Panc1 (cell line): ENCODE measurements around the gene CPPED1. TPM values are rescaled to one million over a fixed set of nuclear protein-coding genes. Genes with fewer than 3 reads are reported as not detected.

Experiments used
- ATAC-seq: fragments of 200-7000 bp; cut with Tn5 transposase; 2 replicates; pipeline ENCODE4 v1.9.1; 2020; ENCODE audit warnings: mild to moderate bottlenecking, moderate library complexity
- BruUV-seq: library from RNA; stranded (reverse); fragments of 400-500 nt; replicated peaks from 2 replicates; lab custom pipeline; 2021; lab: Mats Ljungman, UMichigan
- CTCF ChIA-PET: fragments of 300-600 bp; sonication (Branson Sonifier 250); formaldehyde crosslinking; loops from one replicate; lab custom pipeline; 2022; ENCODE audit warnings: antibody characterized with exemption; lab: Charles Lee
- POLR2A ChIA-PET: fragments of 300-600 bp; sonication (Branson Sonifier 250); formaldehyde crosslinking; loops from one replicate; lab custom pipeline; 2022; ENCODE audit warnings: antibody characterized with exemption; lab: Charles Lee
- DNase-seq: peaks from one replicate; pipeline ENCODE4 v3.0.0-alpha.2; 2010; ENCODE audit warnings: low read depth, low spot score
- H3K27ac ChIP-seq: 2 replicates; pipeline ENCODE4 v1.5.1; 2011; ENCODE audit warnings: mild to moderate bottlenecking, low read length, inconsistent platforms
- H3K27me3 ChIP-seq: fragments of 200-500 bp; sonication (Bioruptor generic); 2 replicates; pipeline ENCODE4 v1.6.0; 2014; ENCODE audit warnings: low read length, inconsistent platforms; ENCODE audit not compliant: control insufficient read depth, insufficient read depth
- H3K36me3 ChIP-seq: fragments of 200-500 bp; sonication (Bioruptor generic); 2 replicates; pipeline ENCODE4 v1.5.1; 2014; ENCODE audit warnings: inconsistent platforms, mild to moderate bottlenecking, low read length, moderate library complexity; ENCODE audit not compliant: control insufficient read depth, insufficient read depth
- H3K4me1 ChIP-seq: 2 replicates; pipeline ENCODE4 v1.5.1; 2011; ENCODE audit warnings: inconsistent platforms, mild to moderate bottlenecking, low read length, moderate library complexity; ENCODE audit not compliant: control insufficient read depth, insufficient read depth
- H3K4me3 ChIP-seq, 2 experiments: 2 replicates each; pipeline ENCODE4 v1.5.1; 2011 to 2012; ENCODE audit warnings: low read depth in 2 of 2, low read length in 2 of 2, mild to moderate bottlenecking in 2 of 2, inconsistent platforms in 1 of 2, moderate library complexity in 1 of 2
- H3K9me3 ChIP-seq: fragments of 200-500 bp; sonication (Bioruptor generic); 2 replicates; pipeline ENCODE4 v1.5.1; 2014; ENCODE audit warnings: low read depth, mild to moderate bottlenecking, inconsistent platforms, low read length, moderate library complexity; ENCODE audit not compliant: control insufficient read depth, insufficient read depth
- CTCF ChIP-seq: fragments of 450-650 bp; IDR thresholded peaks from 2 replicates; pipeline ENCODE4 v1.5.1; 2017; ENCODE audit warnings: mild to moderate bottlenecking
- POLR2AphosphoS5 ChIP-seq: IDR thresholded peaks from 2 replicates; pipeline ENCODE4 v1.6.1; 2012; ENCODE audit warnings: mild to moderate bottlenecking, low read depth, low read length, moderate library complexity
- REST ChIP-seq, 2 experiments: IDR thresholded peaks; 2 replicates each; pipeline ENCODE4 v1.6.1; 2011 to 2012; ENCODE audit warnings: low read depth in 2 of 2, control low read depth in 1 of 2, low read length in 1 of 2, mild to moderate bottlenecking in 1 of 2, moderate library complexity in 1 of 2; ENCODE audit not compliant: insufficient read depth in 1 of 2
- SIN3A ChIP-seq: IDR thresholded peaks from 2 replicates; pipeline ENCODE4 v1.6.1; 2012; ENCODE audit warnings: low read depth, mild to moderate bottlenecking, low read length, moderate library complexity, borderline replicate concordance; ENCODE audit not compliant: insufficient read depth
- TCF7L2 ChIP-seq: IDR thresholded peaks from 2 replicates; pipeline ENCODE4 v1.6.1; 2011; ENCODE audit warnings: mild to moderate bottlenecking, low read depth, low read length, inconsistent platforms
- in situ Hi-C: cut with HindIII; loops from 2 replicates; pipeline ENCODE4 v1.10.0; 2016; ENCODE audit warnings: low sequenced_read_pairs, low pct_unique_long_range_greater_than_20kb
- intact Hi-C: fragments of 100-400 bp; cut with micrococcal nuclease; formaldehyde crosslinking; loops from one replicate; pipeline ENCODE4 v1.10.0; 2022; ENCODE audit not compliant: unreplicated experiment
- total RNA-seq: library from RNA; stranded (reverse); gene quantifications from one replicate; pipeline ENCODE4 v1.2.1, GENCODE V29; 2021; ENCODE audit not compliant: unreplicated experiment

The CPPED1 gene
- total RNA-seq, 1 experiment from 2014 or later = 12.5 TPM

- Histone ChIP-seq H3K36me3 (no peaks in the 10 kb centered on the region), H3K27me3 (no peaks in the 10 kb centered on the region), H3K9me3 (no peaks in the 10 kb centered on the region), H3K4me3 (no peak overlapping the region), H3K27ac (no peak overlapping the region), H3K4me1 (no peaks in the 10 kb centered on the region)
- ChIA-PET POLR2A (interaction anchor here (0.6 kb wide), 1 partner anchor 67 kb away, joined by 6 read pairs; no protein-coding TSS in a partner anchor), CTCF (no interaction called here)
- intact Hi-C loops (no loop called here), in situ Hi-C loops (no loop called here)
- no TSS peak for BruUV-seq
- DNase-seq (no peak), ATAC-seq (no peak)
- TF ChIP-seq TCF7L2 (no peak), POLR2AphosphoS5 (no peak), SIN3A (no peak), CTCF (no peak), REST (IDR thresholded peaks at IDR 0.05; ENCODE audit: insufficient read depth in 1 of 2, low read depth in 2 of 2, low read length in 1 of 2) (no peak)
These were observed 130.2 kb downstream of the CPPED1 start for GRCh38 chr16:12673466-12673865.

GRCh38 chr16:12672986-12673385, 130.7 kb downstream of the CPPED1 start:
- no TSS peak for BruUV-seq
- no peak overlapping the region for H3K27ac ChIP-seq
- no peaks in the 10 kb centered on the region for H3K4me1 ChIP-seq
- no peaks in the 10 kb centered on the region for H3K36me3 ChIP-seq
- no peak overlapping the region for H3K4me3 ChIP-seq
- H3K27me3 ChIP-seq = no peaks in the 10 kb centered on the region
- intact Hi-C loops = no loop called here
- ATAC-seq (no peak), DNase-seq (no peak)
- ChIA-PET CTCF (no interaction called here), POLR2A (interaction anchor here (0.6 kb wide), 1 partner anchor 66 kb away, joined by 6 read pairs; no protein-coding TSS in a partner anchor)
- TF ChIP-seq POLR2AphosphoS5 (no peak), REST (IDR thresholded peaks at IDR 0.05; ENCODE audit: insufficient read depth in 1 of 2, low read depth in 2 of 2, low read length in 1 of 2) (no peak), SIN3A (no peak), TCF7L2 (no peak), CTCF (no peak)
- in situ Hi-C loops = no loop called here
- peaks cover 1% of the 10 kb centered on the region; the same call in 1 of the 2 replicates for H3K9me3 ChIP-seq
